ENCODE measurements around the gene LGALS12. TPM values are rescaled to one million over a fixed set of nuclear protein-coding genes. Genes with fewer than 3 reads are reported as not detected.
A peak's percentile ranks its signal among the peaks of the same experiment; 100 is the strongest.
"Not testable (repeated sequence)": the region's sequence is repeated elsewhere in the genome, so short reads cannot be mapped to it uniquely, and the experiment has no call there.

Gene LGALS12
- total RNA-seq, 2 experiments from 2014 or later, result not detected

GRCh38 chr11:63527667-63528066, 21.8 kb downstream of the LGALS12 start:
- Histone ChIP-seq H3K36me3 (ENCODE audit: insufficient read depth, low read length) (no peaks in the 10 kb centered on the region), H3K4me3 (ENCODE audit: low read length) (no peak overlapping the region), H3K27me3 (ENCODE audit: control insufficient read depth in 1 of 2, insufficient read depth in 2 of 2, low read length in 2 of 2) (no peaks in the 10 kb centered on the region), H3K4me1 (ENCODE audit: insufficient read depth, low read length) (peaks cover 26% of the 10 kb centered on the region), H3K27ac (ENCODE audit: low read depth in 1 of 2, low read length in 2 of 2) (no peak overlapping the region), H3K9me3 (ENCODE audit: control insufficient read depth in 1 of 2, insufficient read depth in 1 of 2, low read length in 2 of 2) (no peaks in the 10 kb centered on the region)
- no peak for ATAC-seq (ENCODE audit: poor library complexity)
- Mint-ChIP-seq H3K27me3 (no peaks in the 10 kb centered on the region), H3K4me3 (no peak overlapping the region), H3K27ac (no peak overlapping the region), H3K36me3 (ENCODE audit: low read depth) (no peaks in the 10 kb centered on the region), H3K9me3 (no peaks in the 10 kb centered on the region), H3K4me1 (ENCODE audit: low read depth) (peaks cover 44% of the 10 kb centered on the region)
- no peak for TF ChIP-seq CTCF (IDR thresholded peaks at IDR 0.05)
- ChIA-PET POLR2A (interaction anchor here (0.9 kb wide), 1 partner anchor 9 kb away, joined by 3 read pairs; the partner anchor contains the start of gene PLAAT4), CTCF (no interaction called here)
- DNase-seq, result no peak
- intact Hi-C loops (cut with DNase I, micrococcal nuclease), result no loop called here

GRCh38 chr11:63528156-63528555, 22.3 kb downstream of the LGALS12 start:
- H3K9me3 Mint-ChIP-seq; H3K4me3 ChIP-seq (ENCODE audit: low read length); H3K27me3 Mint-ChIP-seq; H3K27me3 ChIP-seq (ENCODE audit: control insufficient read depth in 1 of 2, insufficient read depth in 2 of 2, low read length in 2 of 2); H3K4me3 Mint-ChIP-seq; H3K27ac ChIP-seq (ENCODE audit: low read depth in 1 of 2, low read length in 2 of 2); H3K36me3 Mint-ChIP-seq (ENCODE audit: low read depth); ATAC-seq (ENCODE audit: poor library complexity); CTCF ChIA-PET; POLR2A ChIA-PET; H3K36me3 ChIP-seq (ENCODE audit: insufficient read depth, low read length); DNase-seq; intact Hi-C loops (cut with DNase I, micrococcal nuclease); H3K27ac Mint-ChIP-seq; H3K9me3 ChIP-seq (ENCODE audit: control insufficient read depth in 1 of 2, insufficient read depth in 1 of 2, low read length in 2 of 2): not testable (repeated sequence)
- H3K4me1 Mint-ChIP-seq (ENCODE audit: low read depth), result peaks cover 49% of the 10 kb centered on the region
- H3K4me1 ChIP-seq (ENCODE audit: insufficient read depth, low read length), result peaks cover 31% of the 10 kb centered on the region

GRCh38 chr11:63528729-63529278, 22.9 kb downstream of the LGALS12 start:
- Mint-ChIP-seq H3K27ac (peak overlapping the region; percentile 74), H3K4me1 (ENCODE audit: low read depth) (peaks cover 56% of the 10 kb centered on the region)
- H3K4me3 ChIP-seq (ENCODE audit: low read length); H3K36me3 ChIP-seq (ENCODE audit: insufficient read depth, low read length); H3K4me3 Mint-ChIP-seq; H3K27me3 Mint-ChIP-seq; ATAC-seq (ENCODE audit: poor library complexity); H3K36me3 Mint-ChIP-seq (ENCODE audit: low read depth); POLR2A ChIA-PET; CTCF ChIA-PET; H3K9me3 ChIP-seq (ENCODE audit: control insufficient read depth in 1 of 2, insufficient read depth in 1 of 2, low read length in 2 of 2); H3K27ac ChIP-seq (ENCODE audit: low read depth in 1 of 2, low read length in 2 of 2); H3K9me3 Mint-ChIP-seq; DNase-seq; intact Hi-C loops (cut with DNase I, micrococcal nuclease); H3K27me3 ChIP-seq (ENCODE audit: control insufficient read depth in 1 of 2, insufficient read depth in 2 of 2, low read length in 2 of 2): not testable (repeated sequence)
- peaks cover 37% of the 10 kb centered on the region for H3K4me1 ChIP-seq (ENCODE audit: insufficient read depth, low read length)

- POLR2A ChIA-PET, result interaction anchor here (1.3 kb wide), 1 partner anchor 15 kb away, joined by 3 read pairs; no protein-coding TSS in a partner anchor
- H3K9me3 ChIP-seq (ENCODE audit: control insufficient read depth in 1 of 2, insufficient read depth in 1 of 2, low read length in 2 of 2); H3K4me3 Mint-ChIP-seq; H3K36me3 Mint-ChIP-seq (ENCODE audit: low read depth); H3K27ac ChIP-seq (ENCODE audit: low read depth in 1 of 2, low read length in 2 of 2); intact Hi-C loops (cut with DNase I, micrococcal nuclease); H3K9me3 Mint-ChIP-seq; ATAC-seq (ENCODE audit: poor library complexity); H3K27me3 ChIP-seq (ENCODE audit: control insufficient read depth in 1 of 2, insufficient read depth in 2 of 2, low read length in 2 of 2); H3K27me3 Mint-ChIP-seq; DNase-seq; H3K36me3 ChIP-seq (ENCODE audit: insufficient read depth, low read length); CTCF ChIA-PET; H3K4me3 ChIP-seq (ENCODE audit: low read length): not testable (repeated sequence)
- peaks cover 43% of the 10 kb centered on the region for H3K4me1 ChIP-seq (ENCODE audit: insufficient read depth, low read length)
- H3K27ac Mint-ChIP-seq, result peak overlapping the region; percentile 74
- H3K4me1 Mint-ChIP-seq (ENCODE audit: low read depth), result peaks cover 61% of the 10 kb centered on the region
Observed at GRCh38 chr11:63529373-63529772, 23.5 kb downstream of the LGALS12 start.
